ENCODE results near the gene PAX3.

DNA sequence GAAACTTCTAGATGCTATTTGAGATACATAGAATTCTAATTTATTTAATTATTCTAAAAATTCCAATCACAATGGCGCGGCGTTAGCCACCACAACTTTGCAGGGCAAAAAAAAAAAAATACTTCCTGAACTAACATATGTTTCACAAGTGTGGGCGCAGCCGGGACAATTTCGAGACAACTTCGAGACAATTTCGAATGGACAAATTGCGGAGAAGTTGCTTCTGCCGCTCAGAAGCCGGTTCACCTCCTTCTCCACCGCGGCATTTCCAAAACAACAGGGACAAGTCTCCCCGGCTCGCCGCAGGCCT is 842 bp downstream of the PAX3 start:
- TF ChIP-seq, protein P1, sequence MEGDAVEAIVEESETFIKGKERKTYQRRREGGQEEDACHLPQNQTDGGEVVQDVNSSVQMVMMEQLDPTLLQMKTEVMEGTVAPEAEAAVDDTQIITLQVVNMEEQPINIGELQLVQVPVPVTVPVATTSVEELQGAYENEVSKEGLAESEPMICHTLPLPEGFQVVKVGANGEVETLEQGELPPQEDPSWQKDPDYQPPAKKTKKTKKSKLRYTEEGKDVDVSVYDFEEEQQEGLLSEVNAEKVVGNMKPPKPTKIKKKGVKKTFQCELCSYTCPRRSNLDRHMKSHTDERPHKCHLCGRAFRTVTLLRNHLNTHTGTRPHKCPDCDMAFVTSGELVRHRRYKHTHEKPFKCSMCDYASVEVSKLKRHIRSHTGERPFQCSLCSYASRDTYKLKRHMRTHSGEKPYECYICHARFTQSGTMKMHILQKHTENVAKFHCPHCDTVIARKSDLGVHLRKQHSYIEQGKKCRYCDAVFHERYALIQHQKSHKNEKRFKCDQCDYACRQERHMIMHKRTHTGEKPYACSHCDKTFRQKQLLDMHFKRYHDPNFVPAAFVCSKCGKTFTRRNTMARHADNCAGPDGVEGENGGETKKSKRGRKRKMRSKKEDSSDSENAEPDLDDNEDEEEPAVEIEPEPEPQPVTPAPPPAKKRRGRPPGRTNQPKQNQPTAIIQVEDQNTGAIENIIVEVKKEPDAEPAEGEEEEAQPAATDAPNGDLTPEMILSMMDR (IDR thresholded peaks at IDR 0.05), result no peak
- TF ChIP-seq POLR2A (IDR thresholded peaks at IDR 0.05) (no peak), POLR2AphosphoS5 (IDR thresholded peaks at IDR 0.05) (no peak)

Data from prostate gland (tissue), 2 donors.